ENCODE data around the gene BACE2.

BACE2 gene

DNA sequence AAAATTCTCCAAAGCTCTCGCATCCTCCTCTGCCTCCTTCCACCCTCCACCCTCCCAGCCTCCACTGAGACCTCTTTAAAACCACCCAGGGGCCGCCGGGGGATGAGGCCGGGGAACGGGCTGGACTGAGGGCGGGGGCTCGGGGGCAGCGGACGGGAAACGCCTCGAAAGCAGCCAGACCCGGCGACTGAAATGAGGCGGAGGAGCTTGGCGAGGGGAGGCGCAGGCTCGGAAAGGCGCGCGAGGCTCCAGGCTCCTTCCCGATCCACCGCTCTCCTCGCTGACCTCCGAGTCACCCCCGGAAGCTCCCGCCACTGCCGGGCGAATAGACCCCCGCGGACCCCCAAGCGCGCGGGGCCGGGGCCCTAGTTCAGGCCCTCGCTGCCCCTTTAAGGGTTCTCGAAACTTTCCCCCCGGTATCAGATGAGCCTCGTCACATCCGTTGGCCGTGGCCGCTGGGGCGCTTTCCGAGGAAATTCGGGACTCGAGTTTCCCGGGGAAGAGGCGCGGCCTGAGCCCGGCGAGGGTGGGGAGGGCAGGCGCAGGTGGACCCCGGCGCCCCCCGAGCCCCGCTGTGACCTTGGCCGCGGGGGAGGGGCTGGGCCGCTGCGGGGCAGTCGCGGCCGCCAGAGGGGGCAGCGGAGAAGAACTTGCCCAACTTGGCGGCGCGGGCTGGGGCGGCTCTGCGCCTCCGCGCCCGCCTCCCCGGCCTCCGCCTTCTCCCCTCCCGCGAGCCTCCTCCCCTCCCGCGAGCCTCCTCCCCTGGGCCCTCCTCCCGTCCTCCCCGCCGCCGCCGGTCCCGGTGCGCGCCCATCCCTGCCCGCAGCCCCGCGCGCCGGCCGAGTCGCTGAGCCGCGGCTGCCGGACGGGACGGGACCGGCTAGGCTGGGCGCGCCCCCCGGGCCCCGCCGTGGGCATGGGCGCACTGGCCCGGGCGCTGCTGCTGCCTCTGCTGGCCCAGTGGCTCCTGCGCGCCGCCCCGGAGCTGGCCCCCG lies at the start of gene BACE2 (continued):
- TF ChIP-seq, protein P1, sequence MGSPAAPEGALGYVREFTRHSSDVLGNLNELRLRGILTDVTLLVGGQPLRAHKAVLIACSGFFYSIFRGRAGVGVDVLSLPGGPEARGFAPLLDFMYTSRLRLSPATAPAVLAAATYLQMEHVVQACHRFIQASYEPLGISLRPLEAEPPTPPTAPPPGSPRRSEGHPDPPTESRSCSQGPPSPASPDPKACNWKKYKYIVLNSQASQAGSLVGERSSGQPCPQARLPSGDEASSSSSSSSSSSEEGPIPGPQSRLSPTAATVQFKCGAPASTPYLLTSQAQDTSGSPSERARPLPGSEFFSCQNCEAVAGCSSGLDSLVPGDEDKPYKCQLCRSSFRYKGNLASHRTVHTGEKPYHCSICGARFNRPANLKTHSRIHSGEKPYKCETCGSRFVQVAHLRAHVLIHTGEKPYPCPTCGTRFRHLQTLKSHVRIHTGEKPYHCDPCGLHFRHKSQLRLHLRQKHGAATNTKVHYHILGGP (tag by site-specific recombination; IDR thresholded peaks at IDR 0.05), result no peak
- TF ChIP-seq, protein P2, sequence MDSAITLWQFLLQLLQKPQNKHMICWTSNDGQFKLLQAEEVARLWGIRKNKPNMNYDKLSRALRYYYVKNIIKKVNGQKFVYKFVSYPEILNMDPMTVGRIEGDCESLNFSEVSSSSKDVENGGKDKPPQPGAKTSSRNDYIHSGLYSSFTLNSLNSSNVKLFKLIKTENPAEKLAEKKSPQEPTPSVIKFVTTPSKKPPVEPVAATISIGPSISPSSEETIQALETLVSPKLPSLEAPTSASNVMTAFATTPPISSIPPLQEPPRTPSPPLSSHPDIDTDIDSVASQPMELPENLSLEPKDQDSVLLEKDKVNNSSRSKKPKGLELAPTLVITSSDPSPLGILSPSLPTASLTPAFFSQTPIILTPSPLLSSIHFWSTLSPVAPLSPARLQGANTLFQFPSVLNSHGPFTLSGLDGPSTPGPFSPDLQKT (IDR thresholded peaks at IDR 0.05; ENCODE audit: borderline replicate concordance, low read depth, low read length), result no peak
- TF ChIP-seq ZNF248 (tag by site-specific recombination; IDR thresholded peaks at IDR 0.05) (no peak), ZNF138 (tag by site-specific recombination; IDR thresholded peaks at IDR 0.05; ENCODE audit: borderline replicate concordance) (no peak), HOXC10 (CRISPR knock-in tag; IDR thresholded peaks at IDR 0.05) (no peak), SETDB1 (IDR thresholded peaks at IDR 0.05; ENCODE audit: insufficient read length, low read length) (no peak), GLI4 (tag by site-specific recombination; IDR thresholded peaks at IDR 0.05) (no peak), ZNF629 (tag by site-specific recombination; IDR thresholded peaks at IDR 0.05) (peak; percentile 36; the same call in 1 of the 2 replicates), ZNF146 (tag by site-specific recombination; IDR thresholded peaks at IDR 0.05) (no peak), ZNF792 (tag by site-specific recombination; IDR thresholded peaks at IDR 0.05) (no peak), ZNF544 (tag by site-specific recombination; IDR thresholded peaks at IDR 0.05) (no peak), ZNF121 (tag by site-specific recombination; IDR thresholded peaks at IDR 0.05) (no peak), ZNF391 (tag by site-specific recombination; IDR thresholded peaks at IDR 0.05; ENCODE audit: borderline replicate concordance, low read depth) (no peak), ZNF624 (tag by site-specific recombination; IDR thresholded peaks at IDR 0.05) (no peak), ZNF302 (tag by site-specific recombination; IDR thresholded peaks at IDR 0.05; ENCODE audit: low read depth) (no peak), ZNF530 (tag by site-specific recombination; IDR thresholded peaks at IDR 0.05; ENCODE audit: low read depth) (no peak), ZBTB48 (tag by site-specific recombination; IDR thresholded peaks at IDR 0.05) (no peak), ZNF24 (tag by site-specific recombination; IDR thresholded peaks at IDR 0.05) (no peak), REPIN1 (tag by site-specific recombination; IDR thresholded peaks at IDR 0.05; ENCODE audit: low read depth) (no peak), ZNF830 (tag by site-specific recombination; IDR thresholded peaks at IDR 0.05; ENCODE audit: low read depth) (no peak), MEIS1 (CRISPR knock-in tag; IDR thresholded peaks at IDR 0.05; ENCODE audit: borderline replicate concordance) (no peak)
- TF ChIP-seq, protein P3, sequence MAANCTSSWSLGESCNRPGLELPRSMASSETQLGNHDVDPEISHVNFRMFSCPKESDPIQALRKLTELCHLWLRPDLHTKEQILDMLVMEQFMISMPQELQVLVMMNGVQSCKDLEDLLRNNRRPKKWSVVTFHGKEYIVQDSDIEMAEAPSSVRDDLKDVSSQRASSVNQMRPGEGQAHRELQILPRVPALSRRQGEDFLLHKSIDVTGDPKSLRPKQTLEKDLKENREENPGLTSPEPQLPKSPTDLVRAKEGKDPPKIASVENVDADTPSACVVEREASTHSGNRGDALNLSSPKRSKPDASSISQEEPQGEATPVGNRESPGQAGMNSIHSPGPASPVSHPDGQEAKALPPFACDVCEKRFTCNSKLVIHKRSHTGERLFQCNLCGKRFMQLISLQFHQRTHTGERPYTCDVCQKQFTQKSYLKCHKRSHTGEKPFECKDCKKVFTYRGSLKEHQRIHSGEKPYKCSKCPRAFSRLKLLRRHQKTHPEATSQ (tag by site-specific recombination; IDR thresholded peaks at IDR 0.05), result no peak
- TF ChIP-seq, protein P4, sequence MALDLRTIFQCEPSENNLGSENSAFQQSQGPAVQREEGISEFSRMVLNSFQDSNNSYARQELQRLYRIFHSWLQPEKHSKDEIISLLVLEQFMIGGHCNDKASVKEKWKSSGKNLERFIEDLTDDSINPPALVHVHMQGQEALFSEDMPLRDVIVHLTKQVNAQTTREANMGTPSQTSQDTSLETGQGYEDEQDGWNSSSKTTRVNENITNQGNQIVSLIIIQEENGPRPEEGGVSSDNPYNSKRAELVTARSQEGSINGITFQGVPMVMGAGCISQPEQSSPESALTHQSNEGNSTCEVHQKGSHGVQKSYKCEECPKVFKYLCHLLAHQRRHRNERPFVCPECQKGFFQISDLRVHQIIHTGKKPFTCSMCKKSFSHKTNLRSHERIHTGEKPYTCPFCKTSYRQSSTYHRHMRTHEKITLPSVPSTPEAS (tag by site-specific recombination; IDR thresholded peaks at IDR 0.05), result no peak
- TF ChIP-seq, protein P5, sequence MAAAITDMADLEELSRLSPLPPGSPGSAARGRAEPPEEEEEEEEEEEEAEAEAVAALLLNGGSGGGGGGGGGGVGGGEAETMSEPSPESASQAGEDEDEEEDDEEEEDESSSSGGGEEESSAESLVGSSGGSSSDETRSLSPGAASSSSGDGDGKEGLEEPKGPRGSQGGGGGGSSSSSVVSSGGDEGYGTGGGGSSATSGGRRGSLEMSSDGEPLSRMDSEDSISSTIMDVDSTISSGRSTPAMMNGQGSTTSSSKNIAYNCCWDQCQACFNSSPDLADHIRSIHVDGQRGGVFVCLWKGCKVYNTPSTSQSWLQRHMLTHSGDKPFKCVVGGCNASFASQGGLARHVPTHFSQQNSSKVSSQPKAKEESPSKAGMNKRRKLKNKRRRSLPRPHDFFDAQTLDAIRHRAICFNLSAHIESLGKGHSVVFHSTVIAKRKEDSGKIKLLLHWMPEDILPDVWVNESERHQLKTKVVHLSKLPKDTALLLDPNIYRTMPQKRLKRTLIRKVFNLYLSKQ (tag by site-specific recombination; IDR thresholded peaks at IDR 0.05; ENCODE audit: borderline replicate concordance), result no peak
- TF ChIP-seq, protein P6, sequence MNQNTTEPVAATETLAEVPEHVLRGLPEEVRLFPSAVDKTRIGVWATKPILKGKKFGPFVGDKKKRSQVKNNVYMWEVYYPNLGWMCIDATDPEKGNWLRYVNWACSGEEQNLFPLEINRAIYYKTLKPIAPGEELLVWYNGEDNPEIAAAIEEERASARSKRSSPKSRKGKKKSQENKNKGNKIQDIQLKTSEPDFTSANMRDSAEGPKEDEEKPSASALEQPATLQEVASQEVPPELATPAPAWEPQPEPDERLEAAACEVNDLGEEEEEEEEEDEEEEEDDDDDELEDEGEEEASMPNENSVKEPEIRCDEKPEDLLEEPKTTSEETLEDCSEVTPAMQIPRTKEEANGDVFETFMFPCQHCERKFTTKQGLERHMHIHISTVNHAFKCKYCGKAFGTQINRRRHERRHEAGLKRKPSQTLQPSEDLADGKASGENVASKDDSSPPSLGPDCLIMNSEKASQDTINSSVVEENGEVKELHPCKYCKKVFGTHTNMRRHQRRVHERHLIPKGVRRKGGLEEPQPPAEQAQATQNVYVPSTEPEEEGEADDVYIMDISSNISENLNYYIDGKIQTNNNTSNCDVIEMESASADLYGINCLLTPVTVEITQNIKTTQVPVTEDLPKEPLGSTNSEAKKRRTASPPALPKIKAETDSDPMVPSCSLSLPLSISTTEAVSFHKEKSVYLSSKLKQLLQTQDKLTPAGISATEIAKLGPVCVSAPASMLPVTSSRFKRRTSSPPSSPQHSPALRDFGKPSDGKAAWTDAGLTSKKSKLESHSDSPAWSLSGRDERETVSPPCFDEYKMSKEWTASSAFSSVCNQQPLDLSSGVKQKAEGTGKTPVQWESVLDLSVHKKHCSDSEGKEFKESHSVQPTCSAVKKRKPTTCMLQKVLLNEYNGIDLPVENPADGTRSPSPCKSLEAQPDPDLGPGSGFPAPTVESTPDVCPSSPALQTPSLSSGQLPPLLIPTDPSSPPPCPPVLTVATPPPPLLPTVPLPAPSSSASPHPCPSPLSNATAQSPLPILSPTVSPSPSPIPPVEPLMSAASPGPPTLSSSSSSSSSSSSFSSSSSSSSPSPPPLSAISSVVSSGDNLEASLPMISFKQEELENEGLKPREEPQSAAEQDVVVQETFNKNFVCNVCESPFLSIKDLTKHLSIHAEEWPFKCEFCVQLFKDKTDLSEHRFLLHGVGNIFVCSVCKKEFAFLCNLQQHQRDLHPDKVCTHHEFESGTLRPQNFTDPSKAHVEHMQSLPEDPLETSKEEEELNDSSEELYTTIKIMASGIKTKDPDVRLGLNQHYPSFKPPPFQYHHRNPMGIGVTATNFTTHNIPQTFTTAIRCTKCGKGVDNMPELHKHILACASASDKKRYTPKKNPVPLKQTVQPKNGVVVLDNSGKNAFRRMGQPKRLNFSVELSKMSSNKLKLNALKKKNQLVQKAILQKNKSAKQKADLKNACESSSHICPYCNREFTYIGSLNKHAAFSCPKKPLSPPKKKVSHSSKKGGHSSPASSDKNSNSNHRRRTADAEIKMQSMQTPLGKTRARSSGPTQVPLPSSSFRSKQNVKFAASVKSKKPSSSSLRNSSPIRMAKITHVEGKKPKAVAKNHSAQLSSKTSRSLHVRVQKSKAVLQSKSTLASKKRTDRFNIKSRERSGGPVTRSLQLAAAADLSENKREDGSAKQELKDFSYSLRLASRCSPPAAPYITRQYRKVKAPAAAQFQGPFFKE (tag by site-specific recombination; IDR thresholded peaks at IDR 0.05; ENCODE audit: borderline replicate concordance), result no peak
